ENCODE results near the gene ALLC. TPM values are rescaled to one million over a fixed set of nuclear protein-coding genes. Genes with fewer than 3 reads are reported as not detected.

ALLC gene
- total RNA-seq, 1 donor from 2014 or later = not detected

DNA sequence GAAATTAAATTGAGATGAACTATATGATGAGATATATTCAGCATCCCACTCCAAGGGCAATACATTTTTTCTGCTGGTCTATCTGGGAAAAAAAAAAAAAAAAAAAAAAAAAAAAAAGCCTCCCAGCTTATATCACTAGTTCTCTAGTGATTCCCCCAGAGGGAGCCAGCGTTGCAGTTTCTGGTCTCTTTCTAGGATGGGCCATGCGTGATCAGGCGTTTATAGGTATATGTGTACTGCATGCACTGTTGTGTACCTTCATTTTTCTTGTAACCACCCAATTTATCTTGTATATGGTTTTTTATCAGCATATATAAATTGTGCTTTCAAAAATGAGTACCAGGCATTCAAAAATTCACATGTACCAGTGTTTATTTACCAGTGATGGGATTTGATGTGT is 80.5 kb downstream of the ALLC start:
- Mint-ChIP-seq H3K9me3 (no peaks in the 10 kb centered on the region), H3K27me3 (ENCODE audit: insufficient read depth) (peaks cover 3% of the 10 kb centered on the region)
- no peak for DNase-seq (ENCODE audit: low spot score)

DNA sequence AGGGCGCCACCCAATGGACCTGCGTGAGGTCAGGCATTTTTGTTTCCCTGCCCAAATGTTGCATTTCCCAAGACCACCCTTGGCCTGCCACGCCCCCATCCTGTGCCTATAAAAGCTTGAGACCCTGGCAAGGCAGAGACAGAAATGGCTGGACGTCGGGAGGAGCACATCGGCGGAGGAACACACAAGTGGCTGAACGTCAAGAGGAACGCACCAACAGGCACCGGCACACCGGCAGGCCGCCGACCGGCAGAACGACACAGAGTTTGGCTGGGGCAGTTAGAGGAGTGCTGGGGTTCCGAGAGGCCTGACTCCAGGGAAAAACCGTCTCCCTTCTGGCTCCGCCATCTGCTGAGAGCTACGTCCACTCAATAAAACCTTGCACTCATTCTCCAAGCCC is 81.3 kb downstream of the ALLC start:
- no peak overlapping the region for H3K4me3 Mint-ChIP-seq
- no peaks in the 10 kb centered on the region for H3K4me1 Mint-ChIP-seq (ENCODE audit: low read depth)
- DNase-seq (ENCODE audit: low spot score) = no peak
- H3K27ac Mint-ChIP-seq = no peak overlapping the region
- H3K27me3 Mint-ChIP-seq (ENCODE audit: insufficient read depth) = peaks cover 3% of the 10 kb centered on the region
- H3K36me3 Mint-ChIP-seq (ENCODE audit: low read depth) = no peaks in the 10 kb centered on the region
- intact Hi-C loops (cut with micrococcal nuclease) = no loop called here
- H3K9me3 Mint-ChIP-seq = no peaks in the 10 kb centered on the region

More for the DNA sequence above, 80.5 kb downstream of the ALLC start:
- no peaks in the 10 kb centered on the region for H3K36me3 Mint-ChIP-seq (ENCODE audit: low read depth)
- H3K27ac Mint-ChIP-seq = no peak overlapping the region
- no peak overlapping the region for H3K4me3 Mint-ChIP-seq
- intact Hi-C loops (cut with micrococcal nuclease) = no loop called here
- H3K4me1 Mint-ChIP-seq (ENCODE audit: low read depth) = no peaks in the 10 kb centered on the region

DNA sequence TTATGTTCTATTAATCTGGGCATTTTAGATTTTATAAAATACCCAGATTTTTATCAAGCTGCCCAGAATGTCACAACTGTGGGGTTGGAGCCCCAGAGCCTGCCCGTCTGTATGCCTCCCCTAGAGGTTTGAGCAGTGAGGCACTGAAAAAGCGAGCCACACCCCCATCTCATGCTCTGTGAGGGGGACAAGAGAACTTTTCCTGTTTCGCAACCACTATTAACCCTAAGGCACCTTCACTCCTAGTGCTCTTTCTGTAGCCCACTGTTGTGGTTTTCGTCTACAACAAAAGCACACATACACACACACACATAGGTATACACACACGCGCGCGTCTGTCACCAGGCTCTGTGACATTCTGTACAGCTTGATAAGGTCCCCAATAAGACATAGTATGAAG is 83.4 kb downstream of the ALLC start:
- no peaks in the 10 kb centered on the region for H3K4me1 Mint-ChIP-seq (ENCODE audit: low read depth)
- no peaks in the 10 kb centered on the region for H3K9me3 Mint-ChIP-seq
- no peaks in the 10 kb centered on the region for H3K36me3 Mint-ChIP-seq (ENCODE audit: low read depth)
- H3K27me3 Mint-ChIP-seq (ENCODE audit: insufficient read depth) = peaks cover 3% of the 10 kb centered on the region
- no peak overlapping the region for H3K27ac Mint-ChIP-seq
- intact Hi-C loops (cut with micrococcal nuclease) = no loop called here
- no peak for DNase-seq (ENCODE audit: low spot score)
- no peak overlapping the region for H3K4me3 Mint-ChIP-seq

DNA sequence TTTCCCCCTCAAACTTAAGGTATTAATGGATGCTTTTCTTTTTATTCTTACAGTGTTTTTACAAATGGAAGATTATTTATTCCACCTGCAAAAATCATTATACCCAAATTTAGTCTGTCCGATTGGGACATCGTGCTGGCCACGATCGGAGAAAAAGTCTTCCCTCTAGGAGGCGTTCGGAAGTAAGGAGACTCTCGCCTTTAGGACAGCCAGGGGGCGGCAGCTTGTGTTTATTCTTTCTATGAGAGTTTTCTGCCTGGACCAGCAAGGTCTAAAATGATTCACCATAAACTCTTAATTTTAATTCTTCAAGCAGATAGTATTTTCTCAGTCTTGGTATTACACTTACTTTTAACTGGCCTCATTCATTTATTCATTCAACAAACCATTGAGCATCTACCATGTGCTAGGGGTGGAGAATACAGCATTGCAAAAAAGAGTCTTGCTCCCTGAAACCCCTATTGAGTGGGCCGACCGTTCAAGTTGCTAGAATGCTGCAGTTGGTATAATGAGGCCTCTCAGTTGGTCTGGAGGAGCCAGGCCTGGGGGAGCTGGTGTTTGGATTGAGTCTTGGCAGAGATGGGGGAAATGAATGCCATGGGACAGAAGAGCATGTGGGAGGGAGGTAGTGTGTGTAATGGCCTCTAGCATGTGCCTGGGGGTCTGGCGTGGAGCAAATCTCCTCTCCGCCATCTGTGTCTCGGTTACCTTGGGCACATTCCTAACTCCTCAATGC is 84.0 kb downstream of the ALLC start:
- Mint-ChIP-seq H3K4me1 (ENCODE audit: low read depth) (no peaks in the 10 kb centered on the region), H3K27me3 (ENCODE audit: insufficient read depth) (peaks cover 3% of the 10 kb centered on the region), H3K9me3 (no peaks in the 10 kb centered on the region), H3K4me3 (no peak overlapping the region), H3K27ac (no peak overlapping the region), H3K36me3 (ENCODE audit: low read depth) (no peaks in the 10 kb centered on the region)
- no peak for DNase-seq (ENCODE audit: low spot score)
- intact Hi-C loops (cut with micrococcal nuclease) = no loop called here

DNA sequence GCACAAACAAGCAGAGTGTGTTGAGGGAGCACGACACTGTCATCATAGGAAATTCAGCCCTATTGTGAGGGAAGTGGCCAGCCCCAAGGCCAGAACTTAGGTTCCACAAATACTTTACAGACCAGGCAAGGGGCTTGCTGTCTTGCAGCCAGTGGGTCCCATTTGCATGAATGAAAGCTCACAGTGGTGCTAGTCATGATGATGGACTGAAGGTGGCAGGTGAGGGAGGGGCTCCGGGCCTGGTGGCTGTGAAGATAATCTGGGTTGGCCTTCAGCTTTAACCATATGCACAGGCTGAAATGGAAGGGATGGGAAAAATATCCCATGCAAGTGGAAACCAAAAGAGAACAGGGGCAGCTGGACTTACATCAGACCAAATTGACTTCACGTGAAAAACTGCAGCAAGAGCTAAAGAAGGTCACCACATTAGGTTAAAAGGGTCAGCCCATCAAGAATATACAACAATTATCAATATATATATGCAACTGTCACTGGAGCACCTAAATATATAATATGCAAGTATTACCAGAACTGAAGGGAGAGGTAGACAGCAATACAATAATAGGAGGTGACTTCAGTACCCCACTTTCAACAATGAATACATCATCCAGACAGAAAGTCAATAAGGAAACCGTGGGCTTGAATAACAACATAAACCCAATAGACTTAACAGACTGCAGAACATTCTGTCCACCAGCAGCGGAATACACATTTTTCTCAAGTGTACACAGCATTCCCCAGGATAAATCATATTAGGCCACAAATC is 84.9 kb downstream of the ALLC start:
- H3K36me3 Mint-ChIP-seq (ENCODE audit: low read depth) = no peaks in the 10 kb centered on the region
- no peaks in the 10 kb centered on the region for H3K9me3 Mint-ChIP-seq
- no peaks in the 10 kb centered on the region for H3K4me1 Mint-ChIP-seq (ENCODE audit: low read depth)
- peaks cover 3% of the 10 kb centered on the region for H3K27me3 Mint-ChIP-seq (ENCODE audit: insufficient read depth)
- no peak overlapping the region for H3K4me3 Mint-ChIP-seq
- DNase-seq (ENCODE audit: low spot score) = no peak
- H3K27ac Mint-ChIP-seq = no peak overlapping the region
- intact Hi-C loops (cut with micrococcal nuclease) = no loop called here

DNA sequence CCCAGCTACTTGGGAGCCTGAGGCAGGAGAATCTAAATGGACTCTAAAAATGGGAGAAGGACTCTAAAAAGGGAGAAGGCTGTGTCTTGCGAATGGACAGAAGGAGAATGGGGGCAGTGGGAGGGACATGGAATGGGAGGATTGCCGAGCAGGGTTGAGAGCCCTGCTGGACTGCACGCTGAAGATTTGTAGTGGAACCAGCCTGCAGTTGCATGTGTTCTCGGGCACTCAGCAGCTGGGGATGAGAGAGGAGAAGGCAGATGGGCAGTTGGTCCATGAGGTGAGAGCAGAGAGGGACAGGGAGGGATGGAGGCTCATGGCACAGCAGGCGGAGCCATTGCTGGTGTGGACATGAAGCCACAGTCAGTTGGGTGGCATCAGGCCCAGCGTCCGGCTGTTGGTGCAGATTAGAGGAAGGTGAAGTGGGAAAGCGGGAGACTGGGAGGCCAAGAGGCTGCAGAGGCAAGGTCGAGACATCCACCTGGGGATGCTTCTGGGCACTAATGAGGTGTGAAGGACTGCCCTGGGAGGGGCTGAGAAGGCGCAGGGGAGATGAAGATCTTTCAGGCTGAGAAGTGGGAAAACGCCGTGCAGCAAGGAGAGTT is 86.1 kb downstream of the ALLC start:
- intact Hi-C loops (cut with micrococcal nuclease) = no loop called here
- Mint-ChIP-seq H3K4me3 (no peak overlapping the region), H3K36me3 (ENCODE audit: low read depth) (no peaks in the 10 kb centered on the region), H3K9me3 (no peaks in the 10 kb centered on the region), H3K27me3 (ENCODE audit: insufficient read depth) (peaks cover 3% of the 10 kb centered on the region), H3K4me1 (ENCODE audit: low read depth) (no peaks in the 10 kb centered on the region), H3K27ac (no peak overlapping the region)
- no peak for DNase-seq (ENCODE audit: low spot score)

DNA sequence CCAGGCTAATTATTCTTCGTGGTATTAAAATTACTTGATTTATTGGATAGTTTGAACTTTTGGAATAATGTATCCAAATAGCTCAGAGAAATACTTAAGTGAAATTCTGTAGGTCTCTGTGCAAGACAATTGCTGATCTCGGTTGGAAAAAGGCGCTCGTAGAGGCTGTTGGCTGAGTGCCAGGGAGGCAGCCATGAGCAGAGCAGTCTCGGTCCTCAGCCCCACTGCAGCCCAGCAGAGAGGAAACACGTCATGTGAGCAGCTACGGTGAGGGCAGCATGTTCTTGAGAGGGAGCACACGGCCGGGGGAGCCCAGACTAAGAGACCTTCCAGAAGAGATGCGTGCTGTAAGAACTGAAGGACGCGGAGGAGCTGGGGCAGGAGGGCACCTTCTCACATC is 87.9 kb downstream of the ALLC start:
- H3K4me1 Mint-ChIP-seq (ENCODE audit: low read depth) = no peaks in the 10 kb centered on the region
- DNase-seq (ENCODE audit: low spot score) = no peak

DNA sequence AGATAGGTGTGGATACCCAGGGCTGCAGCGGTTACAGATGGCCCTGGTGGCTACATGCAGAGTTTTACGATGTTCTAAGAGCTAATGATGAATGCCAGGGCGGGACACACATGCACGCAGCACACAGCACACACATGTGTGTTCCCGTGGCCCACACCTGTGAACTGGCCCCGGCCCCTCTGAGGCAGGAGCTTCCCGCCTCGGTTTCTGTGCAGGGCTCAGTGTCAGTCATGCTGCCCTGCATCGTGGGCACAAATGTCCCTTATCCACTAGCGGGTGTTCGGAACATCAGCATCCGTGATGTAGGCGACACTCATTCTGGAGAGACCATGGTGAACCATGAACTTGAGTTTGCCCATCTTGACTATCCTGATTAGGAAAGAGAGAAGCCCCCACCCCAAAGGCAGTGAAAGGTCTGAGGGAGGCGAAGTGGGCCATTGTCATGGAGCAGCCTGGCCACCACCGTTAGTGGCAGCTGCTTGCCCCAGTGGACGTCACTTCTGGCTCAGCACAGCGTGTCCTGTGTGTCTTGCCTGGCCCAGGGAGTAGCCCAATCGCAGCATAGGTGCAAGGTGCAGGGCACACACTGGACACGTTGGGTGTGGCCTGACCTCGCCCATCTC is 89.1 kb downstream of the ALLC start:
- Mint-ChIP-seq H3K9me3 (no peaks in the 10 kb centered on the region), H3K27ac (no peak overlapping the region), H3K36me3 (ENCODE audit: low read depth) (no peaks in the 10 kb centered on the region), H3K4me3 (no peak overlapping the region), H3K27me3 (ENCODE audit: insufficient read depth) (no peaks in the 10 kb centered on the region), H3K4me1 (ENCODE audit: low read depth) (no peaks in the 10 kb centered on the region)
- intact Hi-C loops (cut with micrococcal nuclease) = no loop called here
- DNase-seq (ENCODE audit: low spot score) = no peak

More for the DNA sequence above, 87.9 kb downstream of the ALLC start:
- Mint-ChIP-seq H3K27ac (no peak overlapping the region), H3K9me3 (no peaks in the 10 kb centered on the region), H3K27me3 (ENCODE audit: insufficient read depth) (peaks cover 1% of the 10 kb centered on the region), H3K36me3 (ENCODE audit: low read depth) (no peaks in the 10 kb centered on the region), H3K4me3 (no peak overlapping the region)
- intact Hi-C loops (cut with micrococcal nuclease) = no loop called here

DNA sequence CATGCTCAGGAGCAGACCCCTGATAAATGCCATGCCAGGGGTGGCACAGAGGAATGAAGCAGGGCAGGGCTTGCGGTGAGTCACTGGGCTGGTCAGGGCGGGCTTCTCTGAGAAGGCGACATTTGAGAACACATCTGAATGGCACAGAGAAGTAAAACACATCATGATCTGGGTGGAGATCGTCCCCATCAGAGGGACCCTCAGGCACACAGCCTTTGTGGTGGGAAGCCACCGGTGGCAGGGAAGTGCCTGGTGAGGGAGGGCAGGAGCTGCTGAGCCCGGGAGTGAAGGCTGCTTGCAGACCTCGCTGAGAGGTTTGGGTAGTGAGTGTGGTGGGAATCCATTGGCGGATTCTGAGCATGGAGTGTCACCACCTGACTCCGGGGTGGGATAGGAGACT is 89.8 kb downstream of the ALLC start:
- Mint-ChIP-seq H3K4me3 (no peak overlapping the region), H3K9me3 (no peaks in the 10 kb centered on the region), H3K27ac (no peak overlapping the region), H3K36me3 (ENCODE audit: low read depth) (no peaks in the 10 kb centered on the region), H3K4me1 (ENCODE audit: low read depth) (no peaks in the 10 kb centered on the region), H3K27me3 (ENCODE audit: insufficient read depth) (no peaks in the 10 kb centered on the region)
- DNase-seq (ENCODE audit: low spot score) = no peak
- intact Hi-C loops (cut with micrococcal nuclease) = no loop called here

DNA sequence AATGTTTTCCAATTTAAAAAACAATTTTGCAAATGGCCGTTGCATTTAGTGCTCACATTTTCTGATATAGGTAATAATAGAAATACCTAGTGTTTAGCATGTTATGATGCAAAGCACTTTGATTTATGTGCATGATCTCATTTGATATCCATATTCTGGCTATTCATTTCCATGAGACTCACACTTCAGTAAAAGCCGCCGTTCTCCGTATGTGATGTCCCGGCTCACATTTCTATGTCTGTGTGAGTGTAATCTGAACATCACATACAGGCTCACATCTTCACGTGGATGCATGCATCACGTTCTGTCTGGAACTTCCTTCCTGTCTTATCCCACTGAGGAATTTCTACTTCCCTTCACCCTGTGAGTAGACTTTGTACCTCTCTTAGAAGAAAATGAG is 91.2 kb downstream of the ALLC start:
- no peak overlapping the region for H3K27ac Mint-ChIP-seq
- DNase-seq (ENCODE audit: low spot score) = no peak
- intact Hi-C loops (cut with micrococcal nuclease) = no loop called here
- H3K4me3 Mint-ChIP-seq = no peak overlapping the region
- H3K9me3 Mint-ChIP-seq = no peaks in the 10 kb centered on the region
- H3K36me3 Mint-ChIP-seq (ENCODE audit: low read depth) = no peaks in the 10 kb centered on the region
- H3K27me3 Mint-ChIP-seq (ENCODE audit: insufficient read depth) = no peaks in the 10 kb centered on the region
- H3K4me1 Mint-ChIP-seq (ENCODE audit: low read depth) = no peaks in the 10 kb centered on the region

DNA sequence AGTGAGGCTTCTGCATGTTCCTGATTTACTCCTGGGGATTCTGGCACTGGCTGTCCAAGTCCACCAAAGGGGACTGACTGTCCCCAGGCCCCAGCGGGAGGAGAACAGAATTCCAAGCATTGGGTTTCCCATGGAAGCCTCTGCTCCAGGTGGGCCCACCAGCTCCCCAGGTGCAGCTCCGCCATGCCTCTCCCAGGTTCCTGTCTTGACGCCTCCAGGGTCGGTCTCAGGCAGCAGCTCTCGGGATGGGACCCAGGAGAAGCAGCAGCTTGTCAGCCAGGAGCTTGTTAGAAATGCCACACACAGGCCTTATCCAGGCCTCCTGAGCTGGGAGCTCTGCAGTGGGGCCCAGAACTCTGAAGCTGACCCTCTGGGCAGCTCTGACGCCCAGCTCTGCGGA is 93.3 kb downstream of the ALLC start:
- Mint-ChIP-seq H3K36me3 (ENCODE audit: low read depth) (no peaks in the 10 kb centered on the region), H3K27me3 (ENCODE audit: insufficient read depth) (no peaks in the 10 kb centered on the region), H3K4me3 (no peak overlapping the region), H3K27ac (no peak overlapping the region), H3K4me1 (ENCODE audit: low read depth) (no peaks in the 10 kb centered on the region), H3K9me3 (peaks cover 7% of the 10 kb centered on the region)
- no peak for DNase-seq (ENCODE audit: low spot score)
- intact Hi-C loops (cut with micrococcal nuclease) = no loop called here

DNA sequence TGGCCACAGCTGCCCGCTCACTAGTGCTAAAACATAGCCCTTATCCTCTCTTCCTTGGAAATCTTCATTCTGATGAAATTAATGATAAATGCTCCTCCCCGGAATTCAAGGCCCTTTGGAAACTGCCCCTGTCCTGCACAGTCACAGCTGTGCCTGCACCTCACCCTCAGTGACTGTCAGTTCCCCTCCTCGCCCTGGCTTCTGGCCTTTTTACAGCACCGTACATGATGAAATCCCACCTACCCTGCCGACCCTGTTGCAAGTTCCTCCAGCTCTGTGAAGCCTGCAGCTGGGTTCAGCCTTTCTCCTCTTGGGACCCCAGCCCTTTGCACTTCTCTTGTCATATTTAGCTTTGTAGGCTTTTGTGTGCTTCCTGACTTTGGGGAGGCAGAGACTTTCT is 93.8 kb downstream of the ALLC start:
- Mint-ChIP-seq H3K4me1 (ENCODE audit: low read depth) (no peaks in the 10 kb centered on the region), H3K9me3 (peaks cover 7% of the 10 kb centered on the region), H3K4me3 (no peak overlapping the region), H3K27ac (no peak overlapping the region), H3K27me3 (ENCODE audit: insufficient read depth) (no peaks in the 10 kb centered on the region), H3K36me3 (ENCODE audit: low read depth) (no peaks in the 10 kb centered on the region)
- DNase-seq (ENCODE audit: low spot score) = no peak
- intact Hi-C loops (cut with micrococcal nuclease) = no loop called here
